HL-60 (cell line): Measurements from ENCODE around the gene FTCDNL1.
A peak's percentile ranks its signal among the peaks of the same experiment; 100 is the strongest.

Source experiments
- DNase-seq, 2 experiments: peaks; one replicate each; pipeline ENCODE4 v3.0.0-alpha.2; 2010 to 2020; ENCODE audit warnings: low read depth in 1 of 2, low spot score in 1 of 2
- H3K27ac ChIP-seq: fragments of 250-450 bp; sonication (Bioruptor Pico); replicated peaks from 2 replicates; pipeline ENCODE4 v1.5.1; 2020; ENCODE audit warnings: mild to moderate bottlenecking, moderate library complexity
- H3K27me3 ChIP-seq: fragments of 250-450 bp; sonication (Bioruptor Pico); 2 replicates; pipeline ENCODE4 v1.5.1; 2021; ENCODE audit warnings: mild to moderate bottlenecking, moderate library complexity; ENCODE audit not compliant: insufficient read depth, poor library complexity, severe bottlenecking
- H3K4me3 ChIP-seq: replicated peaks from 2 replicates; pipeline ENCODE4 v1.5.1; 2011; ENCODE audit warnings: mild to moderate bottlenecking, control low read depth, low read length; ENCODE audit not compliant: insufficient read depth
- CTCF ChIP-seq: IDR thresholded peaks from one replicate; pipeline ENCODE4 v1.5.1; 2011; ENCODE audit warnings: low read length, control low read depth, inconsistent platforms; ENCODE audit not compliant: insufficient read depth
- GABPA ChIP-seq: IDR thresholded peaks from 2 replicates; pipeline ENCODE4 v1.6.1; 2012; ENCODE audit warnings: low read depth
- POLR2AphosphoS5 ChIP-seq: IDR thresholded peaks from 2 replicates; pipeline ENCODE4 v1.6.1; 2012; ENCODE audit warnings: low read depth
- REST ChIP-seq: IDR thresholded peaks from 2 replicates; pipeline ENCODE4 v1.6.1; 2012; ENCODE audit warnings: low read depth; ENCODE audit not compliant: insufficient replicate concordance
- SPI1 ChIP-seq: IDR thresholded peaks from 2 replicates; pipeline ENCODE4 v1.6.1; 2012; ENCODE audit warnings: low read depth, mild to moderate bottlenecking, borderline replicate concordance

FTCDNL1 gene

GRCh38 chr2:199818026-199818425 lies 33.0 kb downstream of the FTCDNL1 start:
- H3K27ac ChIP-seq: no peak overlapping the region
- no peak overlapping the region for H3K4me3 ChIP-seq
- no peak for DNase-seq
- TF ChIP-seq REST: no peak
- no peak for TF ChIP-seq POLR2AphosphoS5
- TF ChIP-seq SPI1: peak; percentile 40; the same call in 1 of the 2 replicates
- no peak for TF ChIP-seq GABPA
- no peaks in the 10 kb centered on the region for H3K27me3 ChIP-seq

GRCh38 chr2:199814817-199815211 lies 36.2 kb downstream of the FTCDNL1 start:
- H3K27ac ChIP-seq: no peak overlapping the region
- TF ChIP-seq SPI1: no peak
- no peak for TF ChIP-seq REST
- no peak for TF ChIP-seq GABPA
- TF ChIP-seq POLR2AphosphoS5: no peak
- TF ChIP-seq CTCF: no peak
- no peaks in the 10 kb centered on the region for H3K27me3 ChIP-seq
- H3K4me3 ChIP-seq: no peak overlapping the region
- no peak for DNase-seq

- Histone ChIP-seq H3K4me3 (no peak overlapping the region), H3K27ac (no peak overlapping the region), H3K27me3 (no peaks in the 10 kb centered on the region)
- TF ChIP-seq SPI1 (no peak), REST (no peak), CTCF (no peak), GABPA (no peak), POLR2AphosphoS5 (no peak)
- no peak for DNase-seq
Observed at GRCh38 chr2:199814101-199814816, 36.7 kb downstream of the FTCDNL1 start.
